Thymus (tissue), 11 donors: ENCODE results near the gene IST1. TPM values are rescaled to one million over a fixed set of nuclear protein-coding genes. Genes with fewer than 3 reads are reported as not detected.
A peak's percentile ranks its signal among the peaks of the same experiment; 100 is the strongest.

Source experiments
- DNase-seq, 9 donors: peaks; one replicate each; pipeline ENCODE4 v3.0.0-alpha.2; 2013; ENCODE audit warnings: low spot score in 9 of 9, low read depth in 6 of 9, missing footprints in 1 of 9
- H3K27ac ChIP-seq, 2 donors: one replicate each; pipeline ENCODE4 v1.5.1; 2013; ENCODE audit warnings: control low read depth in 1 of 2, low read depth in 1 of 2, low read length in 1 of 2, mild to moderate bottlenecking in 1 of 2, moderate library complexity in 1 of 2
- H3K27me3 ChIP-seq, 2 donors: one replicate each; pipeline ENCODE4 v1.5.1; 2013; ENCODE audit warnings: low read length in 1 of 2; ENCODE audit not compliant: control insufficient read depth in 2 of 2, insufficient read depth in 1 of 2
- H3K36me3 ChIP-seq, 2 donors: one replicate each; pipeline ENCODE4 v1.5.1; 2013; ENCODE audit warnings: low read length in 1 of 2, mild to moderate bottlenecking in 1 of 2, moderate library complexity in 1 of 2; ENCODE audit not compliant: control insufficient read depth in 2 of 2, insufficient read depth in 2 of 2
- H3K4me1 ChIP-seq, 2 donors: one replicate each; pipeline ENCODE4 v1.5.1; 2013; ENCODE audit warnings: low read length in 2 of 2; ENCODE audit not compliant: control insufficient read depth in 2 of 2, insufficient read depth in 2 of 2
- H3K4me3 ChIP-seq, 2 donors: one replicate each; pipeline ENCODE4 v1.5.1; 2013; ENCODE audit warnings: low read length in 2 of 2, control low read depth in 1 of 2, mild to moderate bottlenecking in 1 of 2
- H3K9me3 ChIP-seq, 2 donors: one replicate each; pipeline ENCODE4 v1.5.1; 2013; ENCODE audit warnings: low read length in 1 of 2, mild to moderate bottlenecking in 1 of 2; ENCODE audit not compliant: control insufficient read depth in 2 of 2, insufficient read depth in 1 of 2
- WGBS: extraction: QIAGEN DNeasy Blood & Tissue Kit; methylation state at CpG from one replicate; pipeline ENCODE4 v1.1.7; 2013; 5-methylcytosine and 5-hydroxymethylcytosine counted together
- polyA plus RNA-seq: library from polyadenylated mRNA; stranded (reverse); fragments of 200-250 nt; gene quantifications from one replicate; pipeline ENCODE4 v1.2.3, GENCODE V29; 2013
- total RNA-seq: library from RNA; stranded (reverse); fragments of 120-200 nt; gene quantifications from one replicate; pipeline ENCODE4 v1.2.4, GENCODE V29; 2013
- donor health status: healthy.

The IST1 gene
- total and polyA plus RNA-seq, 2 donors = 134 to 163 TPM

DNA sequence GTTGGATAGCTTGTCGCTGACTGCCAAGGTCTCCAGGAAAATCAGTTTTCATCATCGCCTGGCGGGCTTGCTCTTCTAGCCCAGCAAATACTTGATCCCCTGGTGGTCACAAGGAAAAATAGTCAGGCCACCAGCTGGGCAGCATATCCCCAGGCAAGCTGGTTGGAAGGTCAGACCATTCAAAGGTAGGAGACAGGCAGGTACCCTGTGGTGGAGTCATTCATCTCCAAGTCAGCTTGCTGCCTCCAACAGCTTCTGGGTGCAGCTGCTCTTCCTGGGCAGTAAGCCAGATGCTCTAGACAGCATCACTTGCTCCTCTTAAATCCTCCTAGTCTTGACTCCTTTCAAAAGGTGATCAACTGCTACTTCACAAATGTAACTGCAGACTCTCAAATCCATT lies 27.4 kb upstream of the IST1 start:
- no peak overlapping the region for H3K27ac ChIP-seq
- H3K36me3 ChIP-seq = peaks cover 5 to 12% of the 10 kb centered on the region in 2 donors
- H3K9me3 ChIP-seq = no peaks in the 10 kb centered on the region
- 99% methylated on average over 3 of the region's 3 CpGs for WGBS
- peaks cover 0 to 6% of the 10 kb centered on the region in 2 donors for H3K4me1 ChIP-seq
- no peak for DNase-seq
- H3K4me3 ChIP-seq = no peak overlapping the region
- no peaks in the 10 kb centered on the region for H3K27me3 ChIP-seq

DNA sequence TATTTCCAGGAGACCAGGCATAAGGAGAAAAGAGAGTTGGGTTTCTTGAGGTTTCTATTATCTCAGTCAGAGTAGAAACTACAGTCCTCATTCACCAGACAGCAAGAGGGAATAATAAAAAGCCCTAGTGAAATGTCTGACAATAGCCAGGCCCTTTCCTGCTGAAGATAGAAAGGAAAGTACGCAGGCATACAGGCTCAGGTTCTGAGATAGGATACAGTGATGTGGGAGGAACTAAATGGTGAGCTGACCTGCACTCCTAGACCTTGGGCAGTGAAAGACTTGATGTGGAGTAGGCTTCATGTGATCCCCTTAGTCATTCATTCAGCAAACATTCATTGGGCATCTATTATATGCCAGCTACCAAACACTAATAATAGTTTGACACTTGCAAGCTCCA lies 26.2 kb upstream of the IST1 start:
- H3K4me1 ChIP-seq = peaks cover 0 to 11% of the 10 kb centered on the region in 2 donors
- H3K4me3 ChIP-seq = no peak overlapping the region
- 100% methylated on average over 1 of the region's 1 CpG for WGBS
- no peak for DNase-seq
- no peak overlapping the region for H3K27ac ChIP-seq
- peaks cover 4 to 5% of the 10 kb centered on the region in 2 donors for H3K36me3 ChIP-seq
- no peaks in the 10 kb centered on the region for H3K9me3 ChIP-seq
- H3K27me3 ChIP-seq = no peaks in the 10 kb centered on the region

- no peak for DNase-seq
- Histone ChIP-seq H3K4me1 (peaks cover 0 to 11% of the 10 kb centered on the region in 2 donors), H3K4me3 (no peak overlapping the region), H3K27ac (no peak overlapping the region), H3K27me3 (no peaks in the 10 kb centered on the region), H3K36me3 (no peaks in the 10 kb centered on the region), H3K9me3 (no peaks in the 10 kb centered on the region)
- 98% methylated on average over 2 of the region's 2 CpGs for WGBS
These were observed 24.5 kb upstream of the IST1 start for GRCh38 chr16:71870818-71871217.

GRCh38 chr16:71873199-71873598 lies 22.1 kb upstream of the IST1 start:
- Histone ChIP-seq H3K27ac (no peak overlapping the region), H3K4me3 (no peak overlapping the region), H3K9me3 (no peaks in the 10 kb centered on the region), H3K4me1 (peaks cover 0 to 11% of the 10 kb centered on the region in 2 donors), H3K36me3 (no peaks in the 10 kb centered on the region), H3K27me3 (no peaks in the 10 kb centered on the region)
- no peak for DNase-seq
- WGBS = 93% methylated on average over 4 of the region's 4 CpGs

DNA sequence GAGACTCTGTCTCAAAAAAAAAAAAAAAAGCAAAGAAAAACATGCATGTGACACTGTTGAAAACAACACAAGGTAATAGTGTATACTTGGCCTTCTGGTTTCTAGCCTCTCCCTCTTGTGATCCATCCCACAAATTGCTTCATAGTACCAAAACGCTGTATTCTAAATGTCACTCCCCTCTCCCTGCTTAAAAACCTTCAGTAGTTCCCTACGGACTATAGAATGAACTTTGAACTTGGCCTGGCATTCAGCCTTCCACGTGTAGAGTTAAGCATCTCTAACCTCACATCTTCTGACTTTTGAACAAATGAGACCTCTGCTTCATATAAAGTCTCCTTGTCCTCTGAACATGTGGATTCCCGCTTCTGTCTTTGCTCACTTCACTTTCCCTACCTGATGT lies 16.4 kb upstream of the IST1 start:
- H3K27me3 ChIP-seq = peaks cover 9 to 15% of the 10 kb centered on the region in 2 donors
- no peak overlapping the region for H3K27ac ChIP-seq
- DNase-seq = no peak
- H3K4me3 ChIP-seq = no peak overlapping the region
- H3K4me1 ChIP-seq = peaks cover 14 to 28% of the 10 kb centered on the region in 2 donors
- H3K36me3 ChIP-seq = peaks cover 0 to 7% of the 10 kb centered on the region in 2 donors
- WGBS = 81% methylated on average over 4 of the region's 4 CpGs
- no peaks in the 10 kb centered on the region for H3K9me3 ChIP-seq

DNA sequence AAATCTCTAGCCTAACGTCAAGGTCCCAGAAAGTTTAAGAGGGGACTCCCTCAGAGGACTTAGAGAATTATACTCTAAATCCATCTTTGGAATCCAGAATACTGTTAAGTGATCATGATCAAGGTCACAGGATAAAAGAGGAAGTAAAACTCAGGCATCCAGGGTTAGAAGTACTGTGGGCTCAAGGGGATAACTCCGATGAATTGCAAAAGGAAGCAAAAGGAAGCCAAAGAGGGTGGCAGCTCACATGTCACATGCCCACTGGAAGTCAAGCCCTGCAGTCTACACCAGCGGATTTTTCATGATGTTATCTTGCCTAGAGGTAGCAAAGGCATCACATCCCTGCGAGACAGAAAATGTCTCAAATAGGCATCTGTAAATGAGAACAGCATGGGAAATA lies 15.2 kb upstream of the IST1 start:
- no peak overlapping the region for H3K4me3 ChIP-seq
- peaks cover 0 to 7% of the 10 kb centered on the region in 2 donors for H3K36me3 ChIP-seq
- no peaks in the 10 kb centered on the region for H3K9me3 ChIP-seq
- H3K4me1 ChIP-seq = peaks cover 20 to 35% of the 10 kb centered on the region in 2 donors
- no peak overlapping the region for H3K27ac ChIP-seq
- WGBS = 23% methylated on average over 4 of the region's 4 CpGs
- DNase-seq = peak in 1 of 9 donors; percentile 38
- H3K27me3 ChIP-seq = peaks cover 13 to 26% of the 10 kb centered on the region in 2 donors

DNA sequence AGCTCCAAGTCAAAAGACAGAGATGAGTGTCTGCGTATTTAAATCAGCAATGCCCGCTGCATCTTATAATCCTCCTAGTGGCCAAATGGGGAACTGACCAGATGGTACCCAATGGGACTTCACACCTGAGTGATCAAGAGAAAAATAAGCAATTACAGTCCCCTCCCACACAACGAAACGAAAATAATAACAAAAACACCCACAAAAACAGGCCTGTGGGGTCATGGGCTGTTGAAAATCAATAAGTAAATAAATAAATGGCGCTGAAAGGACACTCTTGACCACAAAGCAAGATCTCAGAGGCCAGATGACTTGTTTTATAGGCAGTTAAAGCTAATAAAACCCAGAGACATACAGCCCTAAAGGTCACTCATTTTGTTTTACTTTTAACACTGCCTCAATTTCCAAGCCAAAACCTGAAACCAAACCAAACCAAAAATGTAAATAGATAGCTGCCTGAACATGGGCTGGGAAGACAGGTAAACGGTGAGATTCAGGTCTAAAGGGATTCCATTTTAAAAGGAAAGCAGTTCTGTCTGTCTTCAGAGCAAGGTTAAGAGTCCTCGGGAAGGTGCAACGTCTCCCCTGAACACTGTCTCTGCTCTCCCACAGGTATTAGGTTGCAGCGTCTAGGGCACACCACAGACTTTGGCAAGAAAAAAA lies 12.7 kb upstream of the IST1 start:
- DNase-seq = peak in 7 of 9 donors; percentile 52 to 89 (median 70)

GRCh38 chr16:71883168-71883848 lies 12.0 kb upstream of the IST1 start:
- DNase-seq = peak in 6 of 9 donors; percentile 33 to 66 (median 38)
- 2% methylated on average over 46 of the region's 46 CpGs for WGBS
- H3K36me3 ChIP-seq = peaks cover 0 to 7% of the 10 kb centered on the region in 2 donors
- no peaks in the 10 kb centered on the region for H3K9me3 ChIP-seq
- peaks cover 20 to 35% of the 10 kb centered on the region in 2 donors for H3K4me1 ChIP-seq
- H3K27me3 ChIP-seq = peaks cover 21 to 34% of the 10 kb centered on the region in 2 donors
- H3K4me3 ChIP-seq = peak overlapping the region; percentile 57 to 85
- peak overlapping the region; percentile 45 to 88 for H3K27ac ChIP-seq

More for the DNA sequence above, 12.7 kb upstream of the IST1 start:
- 13% methylated on average over 9 of the region's 9 CpGs for WGBS
- Histone ChIP-seq H3K9me3 (no peaks in the 10 kb centered on the region), H3K4me1 (peaks cover 20 to 35% of the 10 kb centered on the region in 2 donors), H3K27me3 (peaks cover 21 to 34% of the 10 kb centered on the region in 2 donors), H3K27ac (peak overlapping the region in 1 of 2 donors; percentile 27), H3K36me3 (peaks cover 0 to 7% of the 10 kb centered on the region in 2 donors), H3K4me3 (peak overlapping the region; percentile 57 to 85)
